GM19467 (cell line): ENCODE data around the gene TENM4.
"Not testable (repeated sequence)": the region's sequence is repeated elsewhere in the genome, so short reads cannot be mapped to it uniquely, and the experiment has no call there.

Experiments used
- ATAC-seq: cut with Tn5 transposase; IDR thresholded peaks from one replicate; pipeline ENCODE4 v1.9.1; 2021; ENCODE audit warnings: mild to moderate bottlenecking, moderate library complexity; ENCODE audit not compliant: unreplicated experiment

The TENM4 gene

GRCh38 chr11:78635814-78636506 is 804.9 kb downstream of the TENM4 start:
- no peak for ATAC-seq

- ATAC-seq: no peak
Measured at GRCh38 chr11:78633516-78634310, 807.1 kb downstream of the TENM4 start.

GRCh38 chr11:78630561-78631303 is 810.1 kb downstream of the TENM4 start:
- no peak for ATAC-seq

- no peak for ATAC-seq
Measured at GRCh38 chr11:78630155-78630554, 810.7 kb downstream of the TENM4 start.

- no peak for ATAC-seq
Measured at GRCh38 chr11:78622666-78623065, 818.2 kb downstream of the TENM4 start.

- no peak for ATAC-seq
Measured at GRCh38 chr11:78620159-78620558, 820.7 kb downstream of the TENM4 start.

GRCh38 chr11:78615724-78616123 is 825.1 kb downstream of the TENM4 start:
- no peak for ATAC-seq

GRCh38 chr11:78613378-78613813 is 827.4 kb downstream of the TENM4 start:
- ATAC-seq: no peak

GRCh38 chr11:78612721-78613377 is 828.0 kb downstream of the TENM4 start:
- ATAC-seq: no peak

GRCh38 chr11:78609321-78609720 is 831.5 kb downstream of the TENM4 start:
- not testable (repeated sequence) for ATAC-seq

- no peak for ATAC-seq
Measured at GRCh38 chr11:78607696-78608095, 833.1 kb downstream of the TENM4 start.

- ATAC-seq: no peak
Measured at GRCh38 chr11:78606667-78607066, 834.2 kb downstream of the TENM4 start.

- ATAC-seq: no peak
Measured at GRCh38 chr11:78605296-78605695, 835.5 kb downstream of the TENM4 start.

GRCh38 chr11:78603792-78604191 is 837.0 kb downstream of the TENM4 start:
- no peak for ATAC-seq
